ENCODE results near the gene CASD1.

- no peak for TF ChIP-seq POLR2AphosphoS5 (IDR thresholded peaks at IDR 0.05; ENCODE audit: borderline replicate concordance, low read depth, low read length)
- TF ChIP-seq EZH2 (IDR thresholded peaks at IDR 0.05), result no peak
- TF ChIP-seq FOXP2 (optimal IDR thresholded peaks at IDR 0.05; ENCODE audit: control extremely low read depth, extremely low read length, insufficient read depth), result no peak
These were observed 92.6 kb downstream of the CASD1 start for GRCh38 chr7:94602181-94602580.
